DND-41 (cell line): Measurements from ENCODE around the gene CNPPD1.

ENCODE experiments used
- EZH2 ChIP-seq: IDR thresholded peaks from 3 replicates; pipeline ENCODE4 v1.6.1; 2012; ENCODE audit warnings: borderline replicate concordance, low read depth, mild to moderate bottlenecking, moderate library complexity, low read length, inconsistent platforms; ENCODE audit not compliant: severe bottlenecking
- TF ChIP-seq, protein P1 (sequence below): IDR thresholded peaks from 2 replicates; pipeline ENCODE4 v1.5.1; 2012; ENCODE audit warnings: borderline replicate concordance, low read length, moderate library complexity, mild to moderate bottlenecking; ENCODE audit not compliant: poor library complexity, severe bottlenecking; ENCODE audit errors: extremely low read depth

GRCh38 chr2:219122202-219122980 is 54.3 kb downstream of the CNPPD1 start:
- TF ChIP-seq, protein P1, sequence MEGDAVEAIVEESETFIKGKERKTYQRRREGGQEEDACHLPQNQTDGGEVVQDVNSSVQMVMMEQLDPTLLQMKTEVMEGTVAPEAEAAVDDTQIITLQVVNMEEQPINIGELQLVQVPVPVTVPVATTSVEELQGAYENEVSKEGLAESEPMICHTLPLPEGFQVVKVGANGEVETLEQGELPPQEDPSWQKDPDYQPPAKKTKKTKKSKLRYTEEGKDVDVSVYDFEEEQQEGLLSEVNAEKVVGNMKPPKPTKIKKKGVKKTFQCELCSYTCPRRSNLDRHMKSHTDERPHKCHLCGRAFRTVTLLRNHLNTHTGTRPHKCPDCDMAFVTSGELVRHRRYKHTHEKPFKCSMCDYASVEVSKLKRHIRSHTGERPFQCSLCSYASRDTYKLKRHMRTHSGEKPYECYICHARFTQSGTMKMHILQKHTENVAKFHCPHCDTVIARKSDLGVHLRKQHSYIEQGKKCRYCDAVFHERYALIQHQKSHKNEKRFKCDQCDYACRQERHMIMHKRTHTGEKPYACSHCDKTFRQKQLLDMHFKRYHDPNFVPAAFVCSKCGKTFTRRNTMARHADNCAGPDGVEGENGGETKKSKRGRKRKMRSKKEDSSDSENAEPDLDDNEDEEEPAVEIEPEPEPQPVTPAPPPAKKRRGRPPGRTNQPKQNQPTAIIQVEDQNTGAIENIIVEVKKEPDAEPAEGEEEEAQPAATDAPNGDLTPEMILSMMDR: no peak
- TF ChIP-seq EZH2: no peak
